ENCODE results near the gene TLR9.
"Not testable (repeated sequence)": the region's sequence is repeated elsewhere in the genome, so short reads cannot be mapped to it uniquely, and the experiment has no call there.

Gene TLR9

GRCh38 chr3:52194485-52195290, 30.8 kb downstream of the TLR9 start:
- DNase-seq, result no peak

GRCh38 chr3:52193065-52193464, 32.4 kb downstream of the TLR9 start:
- no peak for DNase-seq

GRCh38 chr3:52191663-52192062, 33.8 kb downstream of the TLR9 start:
- DNase-seq, result no peak

- DNase-seq, result no peak
These were observed 35.0 kb downstream of the TLR9 start for GRCh38 chr3:52190294-52191074.

GRCh38 chr3:52188556-52188955, 36.9 kb downstream of the TLR9 start:
- DNase-seq, result no peak

GRCh38 chr3:52186729-52187128, 38.7 kb downstream of the TLR9 start:
- no peak for DNase-seq

- DNase-seq, result no peak
These were observed 39.6 kb downstream of the TLR9 start for GRCh38 chr3:52185837-52186236.

GRCh38 chr3:52185311-52185710, 40.1 kb downstream of the TLR9 start:
- DNase-seq, result no peak

GRCh38 chr3:52184690-52185089, 40.8 kb downstream of the TLR9 start:
- no peak for DNase-seq

- DNase-seq, result no peak
These were observed 41.5 kb downstream of the TLR9 start for GRCh38 chr3:52183786-52184445.

- DNase-seq, result no peak
These were observed 42.8 kb downstream of the TLR9 start for GRCh38 chr3:52182691-52183090.

- no peak for DNase-seq
These were observed 43.2 kb downstream of the TLR9 start for GRCh38 chr3:52182196-52182595.

GRCh38 chr3:52181543-52181942, 43.9 kb downstream of the TLR9 start:
- no peak for DNase-seq

- DNase-seq, result no peak
These were observed 46.9 kb downstream of the TLR9 start for GRCh38 chr3:52178537-52178936.

GRCh38 chr3:52178126-52178525, 47.3 kb downstream of the TLR9 start:
- DNase-seq, result not testable (repeated sequence)

- DNase-seq, result no peak
These were observed 47.8 kb downstream of the TLR9 start for GRCh38 chr3:52177701-52178042.

GRCh38 chr3:52176951-52177700, 48.3 kb downstream of the TLR9 start:
- no peak for DNase-seq

- DNase-seq, result no peak
These were observed 49.2 kb downstream of the TLR9 start for GRCh38 chr3:52176180-52176752.

- DNase-seq, result no peak
These were observed 49.8 kb downstream of the TLR9 start for GRCh38 chr3:52175416-52176179.

- peak in 1 of 2 donors; percentile 58 for DNase-seq
These were observed 50.5 kb downstream of the TLR9 start for GRCh38 chr3:52174896-52175295.

- DNase-seq, result no peak
These were observed 52.3 kb downstream of the TLR9 start for GRCh38 chr3:52173101-52173500.

- no peak for DNase-seq
These were observed 53.1 kb downstream of the TLR9 start for GRCh38 chr3:52172262-52172757.
